HEK293T (cell line): ENCODE results near the gene ATXN3.
"Not testable (repeated sequence)": the region's sequence is repeated elsewhere in the genome, so short reads cannot be mapped to it uniquely, and the experiment has no call there.

ENCODE experiments used
- CTCF ChIA-PET: fragments of 350-600 bp; formaldehyde crosslinking; extraction: SDS; loops from one replicate; lab custom pipeline; 2021; ENCODE audit warnings: antibody characterized with exemption, inconsistent platforms; lab: Yijun Ruan, JAX
- POLR2A ChIA-PET: fragments of 350-600 bp; formaldehyde crosslinking; extraction: SDS; loops from one replicate; lab custom pipeline; 2020; ENCODE audit warnings: antibody characterized with exemption, inconsistent platforms; lab: Yijun Ruan, JAX
- DNase-seq: peaks from one replicate; pipeline ENCODE4 v3.0.0; 2012; ENCODE audit warnings: mixed read lengths; ENCODE audit errors: extremely low spot score
- ARNT ChIP-seq: fragments of 450-650 bp; IDR thresholded peaks from 2 replicates; pipeline ENCODE4 v1.6.1; 2017; ENCODE audit warnings: mild to moderate bottlenecking
- BHLHE40 ChIP-seq: fragments of 450-650 bp; IDR thresholded peaks from 2 replicates; pipeline ENCODE4 v1.6.1; 2016; ENCODE audit warnings: mild to moderate bottlenecking, moderate library complexity, borderline replicate concordance
- CTBP1 ChIP-seq: fragments of 450-650 bp; IDR thresholded peaks from 2 replicates; pipeline ENCODE4 v1.6.1; 2016; ENCODE audit warnings: borderline replicate concordance
- ELF4 ChIP-seq: fragments of 450-650 bp; IDR thresholded peaks from 2 replicates; pipeline ENCODE4 v1.6.1; 2017; ENCODE audit warnings: antibody characterized with exemption
- FOXA1 ChIP-seq: fragments of 450-650 bp; IDR thresholded peaks from 2 replicates; pipeline ENCODE4 v1.6.1; 2016; ENCODE audit warnings: mild to moderate bottlenecking
- FOXK2 ChIP-seq: fragments of 450-650 bp; IDR thresholded peaks from 2 replicates; pipeline ENCODE4 v1.6.1; 2016; ENCODE audit warnings: mild to moderate bottlenecking
- FOXM1 ChIP-seq: fragments of 450-650 bp; IDR thresholded peaks from 2 replicates; pipeline ENCODE4 v1.6.1; 2017; ENCODE audit warnings: mild to moderate bottlenecking, borderline replicate concordance
- HDGF ChIP-seq: fragments of 450-650 bp; IDR thresholded peaks from 2 replicates; pipeline ENCODE4 v1.6.1; 2017; ENCODE audit warnings: antibody characterized with exemption, borderline replicate concordance
- L3MBTL2 ChIP-seq: fragments of 450-650 bp; conservative IDR thresholded peaks from 2 replicates; pipeline ENCODE4 v1.6.1; 2016; ENCODE audit warnings: mild to moderate bottlenecking
- LEF1 ChIP-seq: fragments of 450-650 bp; IDR thresholded peaks from 2 replicates; pipeline ENCODE4 v1.6.1; 2017; ENCODE audit warnings: mild to moderate bottlenecking, borderline replicate concordance
- NFRKB ChIP-seq: fragments of 450-650 bp; IDR thresholded peaks from 2 replicates; pipeline ENCODE4 v1.6.1; 2016; ENCODE audit warnings: mild to moderate bottlenecking, moderate library complexity
- SP1 ChIP-seq: fragments of 450-650 bp; IDR thresholded peaks from 2 replicates; pipeline ENCODE4 v1.6.1; 2017
- SUZ12 ChIP-seq: fragments of 450-650 bp; IDR thresholded peaks from 2 replicates; pipeline ENCODE4 v1.6.1; 2016; ENCODE audit warnings: mild to moderate bottlenecking
- TARDBP ChIP-seq: fragments of 450-650 bp; IDR thresholded peaks from 2 replicates; pipeline ENCODE4 v1.6.1; 2016
- ZNF384 ChIP-seq: fragments of 450-650 bp; IDR thresholded peaks from 2 replicates; pipeline ENCODE4 v1.6.1; 2016
- TF ChIP-seq, protein P1 (sequence below): fragments of 450-650 bp; IDR thresholded peaks from 2 replicates; pipeline ENCODE4 v1.6.1; 2016

Gene ATXN3

DNA sequence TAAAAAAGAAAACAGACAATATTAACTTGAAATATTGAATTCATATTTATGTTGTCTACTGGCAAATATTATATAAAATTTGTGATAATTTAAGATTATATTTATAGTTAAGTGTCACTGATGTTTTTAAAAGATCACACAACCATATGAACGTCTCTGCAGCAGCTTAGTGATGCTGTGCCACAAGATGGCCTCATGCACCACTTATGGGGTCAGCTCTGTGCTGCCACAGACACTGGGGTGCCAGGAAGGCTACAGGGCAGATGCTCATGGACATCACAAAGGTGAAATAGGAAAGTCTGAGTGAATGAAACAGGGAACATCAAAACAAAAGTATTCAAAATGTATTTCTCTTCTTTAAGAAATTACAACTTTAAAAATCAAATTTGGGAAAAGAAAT is 13.1 kb downstream of the ATXN3 start:
- DNase-seq = no peak
- POLR2A ChIA-PET = no interaction called here
- CTCF ChIA-PET = interaction anchor here (0.7 to 1.1 kb wide), 2 partner anchors 13 to 74 kb away, joined by 4 to 7 read pairs; partner anchors contain the start of gene ATXN3
- TF ChIP-seq HDGF = no peak
- no peak for TF ChIP-seq FOXM1
- TF ChIP-seq NFRKB = no peak
- no peak for TF ChIP-seq TARDBP
- TF ChIP-seq L3MBTL2 = no peak
- no peak for TF ChIP-seq ELF4
- no peak for TF ChIP-seq FOXK2
- no peak for TF ChIP-seq ARNT
- TF ChIP-seq LEF1 = no peak

DNA sequence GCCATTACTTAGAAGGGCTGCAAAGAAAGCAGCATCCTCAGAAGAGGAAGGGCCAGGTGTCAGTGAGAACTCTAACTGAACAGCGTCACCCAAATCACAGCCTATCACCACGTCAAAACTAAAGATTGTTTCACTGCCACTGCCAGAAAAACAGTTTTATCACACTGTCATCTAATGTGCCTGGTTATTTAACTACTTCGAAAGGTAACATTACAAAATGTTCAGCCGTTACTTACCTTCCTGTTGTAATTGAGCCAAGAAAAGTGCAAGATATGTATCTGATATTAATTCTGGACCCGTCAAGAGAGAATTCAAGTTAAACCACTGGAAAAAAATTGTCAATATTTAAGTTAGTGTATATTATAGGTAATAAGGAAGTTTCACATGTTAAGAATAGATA is 17.9 kb downstream of the ATXN3 start:
- TF ChIP-seq ARNT (no peak), SUZ12 (no peak), NFRKB (no peak), TARDBP (no peak), BHLHE40 (no peak), CTBP1 (no peak), LEF1 (no peak), HDGF (no peak), FOXK2 (no peak), L3MBTL2 (no peak), FOXA1 (no peak), FOXM1 (no peak)
- TF ChIP-seq, protein P1, sequence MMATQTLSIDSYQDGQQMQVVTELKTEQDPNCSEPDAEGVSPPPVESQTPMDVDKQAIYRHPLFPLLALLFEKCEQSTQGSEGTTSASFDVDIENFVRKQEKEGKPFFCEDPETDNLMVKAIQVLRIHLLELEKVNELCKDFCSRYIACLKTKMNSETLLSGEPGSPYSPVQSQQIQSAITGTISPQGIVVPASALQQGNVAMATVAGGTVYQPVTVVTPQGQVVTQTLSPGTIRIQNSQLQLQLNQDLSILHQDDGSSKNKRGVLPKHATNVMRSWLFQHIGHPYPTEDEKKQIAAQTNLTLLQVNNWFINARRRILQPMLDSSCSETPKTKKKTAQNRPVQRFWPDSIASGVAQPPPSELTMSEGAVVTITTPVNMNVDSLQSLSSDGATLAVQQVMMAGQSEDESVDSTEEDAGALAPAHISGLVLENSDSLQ = no peak
- ChIA-PET CTCF (no interaction called here), POLR2A (no interaction called here)
- no peak for DNase-seq

DNA sequence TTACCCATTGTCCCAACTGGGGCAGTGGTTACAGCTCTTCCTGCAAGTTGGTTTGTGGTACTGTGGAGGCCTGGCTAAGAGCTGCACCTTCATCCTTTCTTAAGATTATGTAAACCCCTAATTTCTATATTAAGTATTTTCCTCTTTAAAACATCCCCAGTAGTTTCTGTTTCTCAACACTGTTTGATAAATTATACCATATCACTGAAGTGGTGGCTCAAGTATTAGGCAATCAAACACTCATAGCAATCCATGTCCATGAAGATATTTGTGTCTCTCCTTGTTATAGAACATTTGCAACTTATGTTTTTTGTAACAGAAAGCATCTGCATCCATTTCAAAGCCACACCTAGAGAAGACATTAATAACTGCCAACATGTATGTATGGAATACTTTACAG is 31.8 kb downstream of the ATXN3 start:
- ChIA-PET POLR2A (no interaction called here), CTCF (no interaction called here)
- no peak for DNase-seq
- no peak for TF ChIP-seq TARDBP
- TF ChIP-seq SP1 = no peak
- TF ChIP-seq NFRKB = no peak
- TF ChIP-seq, protein P1 = no peak
- no peak for TF ChIP-seq HDGF

DNA sequence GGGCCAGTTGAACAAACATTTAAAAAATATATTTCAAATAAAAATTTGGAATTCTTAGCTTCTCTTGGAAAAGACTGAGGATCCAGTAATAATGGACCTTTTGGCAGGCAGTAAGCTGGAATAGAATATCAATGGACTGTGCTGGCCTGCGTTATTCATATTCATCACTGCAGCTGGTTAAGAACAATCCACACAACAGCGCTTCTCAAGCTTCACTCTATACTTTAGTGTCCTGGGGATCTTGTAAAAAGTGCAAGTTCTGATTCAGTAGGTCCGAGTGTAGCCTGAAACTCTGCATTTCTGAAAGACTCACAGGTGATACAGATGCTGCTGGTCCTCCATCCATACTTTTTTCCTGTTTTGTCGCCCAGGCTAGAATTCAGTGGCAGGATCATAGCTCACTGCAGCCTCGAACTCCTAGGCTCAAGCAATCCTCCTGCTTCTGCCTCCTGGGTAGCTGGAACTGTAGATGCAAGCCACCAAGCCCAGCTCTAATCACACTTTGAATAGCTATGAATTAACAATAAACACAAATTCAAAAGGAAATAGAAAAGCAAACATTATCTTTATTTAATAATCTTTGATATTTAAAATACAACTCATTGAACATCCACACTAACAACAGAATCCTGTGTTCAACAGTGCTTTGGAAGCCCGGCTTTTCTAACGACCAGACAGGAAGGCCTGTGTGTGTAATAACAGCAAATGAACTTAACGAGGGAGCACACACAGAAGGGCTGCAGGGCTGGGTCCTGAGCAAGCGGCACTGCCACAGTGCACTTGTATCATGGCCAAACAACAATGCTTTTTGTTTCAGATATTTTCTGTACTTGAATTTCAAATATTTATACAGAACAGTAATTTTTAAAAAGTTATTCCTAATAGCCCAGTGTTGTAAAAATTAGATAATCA is 48.1 kb downstream of the ATXN3 start:
- no peak for DNase-seq
- ChIA-PET CTCF (no interaction called here), POLR2A (interaction anchor here (0.5 to 1.5 kb wide), 2 partner anchors 18 to 44 kb away, joined by 3 read pairs; no protein-coding TSS in a partner anchor)
- TF ChIP-seq FOXA1 = no peak

DNA sequence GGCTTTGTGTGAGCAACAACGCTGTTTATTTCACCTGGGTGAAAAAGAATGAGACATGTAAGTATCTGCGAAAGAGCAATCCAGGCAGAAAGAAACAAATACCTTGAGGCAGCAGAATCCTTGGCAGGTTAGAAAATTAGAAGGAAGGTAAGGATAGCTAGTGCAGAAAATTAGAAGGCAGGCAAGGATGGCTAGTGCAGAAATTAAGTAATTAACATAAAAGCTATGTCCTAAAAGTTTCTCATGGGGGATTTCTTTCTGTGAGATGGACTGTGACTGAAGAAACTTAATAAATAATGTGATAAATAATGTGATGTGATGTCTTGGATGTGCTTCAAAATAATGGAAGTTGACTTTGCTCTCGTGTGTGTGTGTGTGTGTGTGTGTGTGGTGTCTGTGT is 56.6 kb downstream of the ATXN3 start:
- DNase-seq = no peak
- POLR2A ChIA-PET = interaction anchor here (1.8 kb wide), 1 partner anchor 10 kb away, joined by 14 read pairs; the partner anchor contains the start of gene TRIP11
- TF ChIP-seq FOXK2 (no peak), SUZ12 (no peak), L3MBTL2 (no peak), ARNT (no peak), HDGF (no peak), SP1 (no peak), CTBP1 (no peak), FOXM1 (no peak), BHLHE40 (no peak), LEF1 (no peak), ELF4 (no peak), ZNF384 (no peak), TARDBP (no peak), NFRKB (no peak), FOXA1 (no peak)
- TF ChIP-seq, protein P1 = no peak
- CTCF ChIA-PET = no interaction called here

DNA sequence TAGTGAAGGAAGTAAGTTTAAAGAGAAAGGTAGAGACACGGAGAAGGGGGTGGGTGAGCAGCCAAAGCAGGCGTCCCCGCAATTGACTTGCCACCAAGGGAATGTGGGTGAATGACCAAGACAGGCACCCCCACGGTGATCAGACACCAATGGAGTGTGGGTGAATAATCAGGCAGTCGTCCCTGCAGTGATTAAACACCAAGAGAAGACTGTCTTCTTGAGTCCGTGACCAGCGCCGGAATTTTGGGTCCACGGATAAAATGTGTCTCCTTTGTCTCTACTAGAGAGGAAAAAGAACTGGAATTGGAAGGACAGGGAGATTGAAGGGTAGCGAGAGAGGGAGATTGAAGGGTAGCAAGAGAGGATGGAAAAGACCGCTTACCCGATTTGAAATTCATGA is 57.2 kb downstream of the ATXN3 start:
- CTCF ChIA-PET, DNase-seq: not testable (repeated sequence)
- POLR2A ChIA-PET = interaction anchor here (1.8 kb wide), 1 partner anchor 9 kb away, joined by 14 read pairs; the partner anchor contains the start of gene TRIP11

DNA sequence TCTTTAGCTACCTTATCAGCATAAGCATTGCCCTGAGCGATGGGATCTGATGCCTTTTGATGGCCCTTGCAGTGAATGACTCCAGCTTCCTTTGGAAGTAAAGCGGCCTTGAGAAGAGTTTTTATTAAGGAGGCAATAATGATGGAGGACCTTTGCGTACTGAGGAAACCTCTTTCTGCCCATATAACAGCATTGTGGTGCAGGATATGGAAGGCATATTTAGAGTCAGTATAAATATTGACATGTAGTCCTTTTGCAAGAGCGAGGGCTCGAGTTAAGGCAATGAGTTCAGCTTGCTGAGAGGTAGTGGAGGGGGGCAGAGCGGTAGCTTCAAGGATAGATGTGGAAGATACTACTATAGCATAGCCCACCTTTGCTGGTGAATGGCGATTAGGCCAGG is 60.5 kb downstream of the ATXN3 start:
- POLR2A ChIA-PET, CTCF ChIA-PET, DNase-seq: not testable (repeated sequence)

DNA sequence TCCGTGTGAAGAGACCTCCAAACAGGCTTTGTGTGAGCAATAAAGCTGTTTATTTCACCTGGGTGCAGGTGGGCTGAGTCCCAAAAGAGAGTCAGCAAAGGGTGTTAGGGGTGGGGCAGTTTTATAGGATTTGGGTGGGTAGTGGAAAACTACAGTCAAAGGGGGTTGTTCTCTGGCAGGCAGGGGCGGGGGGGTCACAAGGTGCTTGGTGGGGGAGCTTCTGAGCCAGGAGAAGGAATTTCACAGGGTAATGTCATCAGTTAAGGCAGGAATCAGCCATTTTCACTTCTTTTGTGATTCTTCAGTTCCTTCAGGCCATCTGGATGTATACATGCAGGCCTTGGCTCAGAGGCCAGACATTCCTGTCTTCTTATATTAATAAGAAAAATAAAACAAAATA is 64.6 kb downstream of the ATXN3 start:
- CTCF ChIA-PET, POLR2A ChIA-PET, DNase-seq: not testable (repeated sequence)
